OCI-LY1 (cell line): Measurements from ENCODE around the gene TPO.

Experiments
- H2AFZ ChIP-seq: fragments of 200-600 bp; sonication (generic), shearing (Covaris generic); 2 replicates; pipeline ENCODE4 v1.6.0; 2014; ENCODE audit warnings: antibody characterized with exemption, mild to moderate bottlenecking, low read length
- H3F3A ChIP-seq: fragments of 200-600 bp; sonication (generic), shearing (Covaris generic); 2 replicates; pipeline ENCODE4 v1.6.0; 2014; ENCODE audit warnings: mild to moderate bottlenecking, antibody characterized with exemption, low read length, moderate library complexity; ENCODE audit not compliant: insufficient read depth
- H3K27ac ChIP-seq: fragments of 200-600 bp; sonication (generic); 2 replicates; pipeline ENCODE4 v1.5.1; 2014; ENCODE audit warnings: low read length, mixed run types, mild to moderate bottlenecking, low read depth; ENCODE audit not compliant: poor library complexity, severe bottlenecking
- H3K27me3 ChIP-seq: fragments of 200-600 bp; sonication (generic); 2 replicates; pipeline ENCODE4 v1.6.0; 2014; ENCODE audit warnings: antibody characterized with exemption, mild to moderate bottlenecking, low read length, moderate library complexity; ENCODE audit not compliant: insufficient read depth
- H3K36me3 ChIP-seq: fragments of 200-600 bp; sonication (generic); 2 replicates; pipeline ENCODE4 v1.6.1; 2014; ENCODE audit warnings: mild to moderate bottlenecking, antibody characterized with exemption, low read length, moderate library complexity, mixed read lengths; ENCODE audit not compliant: insufficient read depth
- H3K4me1 ChIP-seq: fragments of 200-600 bp; sonication (generic); 2 replicates; pipeline ENCODE4 v1.5.1; 2014; ENCODE audit warnings: mild to moderate bottlenecking, low read length, moderate library complexity; ENCODE audit not compliant: insufficient read depth, severe bottlenecking
- H3K4me2 ChIP-seq: fragments of 200-600 bp; sonication (generic), shearing (Covaris generic); 2 replicates; pipeline ENCODE4 v1.6.1; 2014; ENCODE audit warnings: low read length
- H3K4me3 ChIP-seq: fragments of 200-600 bp; sonication (generic); 2 replicates; pipeline ENCODE4 v1.5.1; 2014; ENCODE audit warnings: low read length, low read depth, mild to moderate bottlenecking, mixed read lengths; ENCODE audit not compliant: poor library complexity, severe bottlenecking
- H3K79me2 ChIP-seq: fragments of 200-600 bp; shearing (Covaris generic); 2 replicates; pipeline ENCODE4 v1.6.1; 2016; ENCODE audit warnings: mixed run types, low read length, mixed read lengths; ENCODE audit not compliant: insufficient read depth
- H3K9ac ChIP-seq: fragments of 200-600 bp; sonication (generic), shearing (Covaris generic); 2 replicates; pipeline ENCODE4 v1.6.1; 2014; ENCODE audit warnings: mild to moderate bottlenecking, low read length, mixed read lengths
- H3K9me2 ChIP-seq: fragments of 200-600 bp; sonication (generic), shearing (Covaris generic); 2 replicates; pipeline ENCODE4 v1.6.1; 2014; ENCODE audit warnings: low read depth, mild to moderate bottlenecking, low read length, mixed read lengths
- H3K9me3 ChIP-seq: fragments of 200-600 bp; shearing (Covaris generic); 2 replicates; pipeline ENCODE4 v1.6.1; 2014; ENCODE audit warnings: low read length, mixed read lengths
- H4K20me1 ChIP-seq: fragments of 200-600 bp; sonication (generic), shearing (Covaris generic); 2 replicates; pipeline ENCODE4 v1.6.0; 2016; ENCODE audit warnings: mild to moderate bottlenecking, low read length; ENCODE audit not compliant: insufficient read depth
- EZH2 ChIP-seq: fragments of 200-600 bp; sonication (generic), shearing (Covaris generic); IDR thresholded peaks from 2 replicates; pipeline ENCODE4 v1.8.0; 2017; ENCODE audit warnings: borderline replicate concordance, mixed run types, mild to moderate bottlenecking, antibody characterized with exemption, low read length, moderate library complexity, mixed read lengths
- TF ChIP-seq, protein P1 (sequence below): fragments of 200-600 bp; sonication (generic), shearing (Covaris generic); IDR thresholded peaks from 2 replicates; pipeline ENCODE4 v1.5.1; 2017; ENCODE audit warnings: mild to moderate bottlenecking, antibody characterized with exemption, low read length, moderate library complexity, mixed read lengths

Gene TPO

GRCh38 chr2:1561811-1562421, 148.7 kb downstream of the TPO start:
- no peaks in the 10 kb centered on the region for H3K36me3 ChIP-seq
- no peaks in the 10 kb centered on the region for H3K4me1 ChIP-seq
- H3K4me3 ChIP-seq, result no peak overlapping the region
- TF ChIP-seq EZH2, result no peak
- TF ChIP-seq, protein P1, sequence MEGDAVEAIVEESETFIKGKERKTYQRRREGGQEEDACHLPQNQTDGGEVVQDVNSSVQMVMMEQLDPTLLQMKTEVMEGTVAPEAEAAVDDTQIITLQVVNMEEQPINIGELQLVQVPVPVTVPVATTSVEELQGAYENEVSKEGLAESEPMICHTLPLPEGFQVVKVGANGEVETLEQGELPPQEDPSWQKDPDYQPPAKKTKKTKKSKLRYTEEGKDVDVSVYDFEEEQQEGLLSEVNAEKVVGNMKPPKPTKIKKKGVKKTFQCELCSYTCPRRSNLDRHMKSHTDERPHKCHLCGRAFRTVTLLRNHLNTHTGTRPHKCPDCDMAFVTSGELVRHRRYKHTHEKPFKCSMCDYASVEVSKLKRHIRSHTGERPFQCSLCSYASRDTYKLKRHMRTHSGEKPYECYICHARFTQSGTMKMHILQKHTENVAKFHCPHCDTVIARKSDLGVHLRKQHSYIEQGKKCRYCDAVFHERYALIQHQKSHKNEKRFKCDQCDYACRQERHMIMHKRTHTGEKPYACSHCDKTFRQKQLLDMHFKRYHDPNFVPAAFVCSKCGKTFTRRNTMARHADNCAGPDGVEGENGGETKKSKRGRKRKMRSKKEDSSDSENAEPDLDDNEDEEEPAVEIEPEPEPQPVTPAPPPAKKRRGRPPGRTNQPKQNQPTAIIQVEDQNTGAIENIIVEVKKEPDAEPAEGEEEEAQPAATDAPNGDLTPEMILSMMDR, result no peak
- H3K79me2 ChIP-seq, result no peaks in the 10 kb centered on the region
- H3F3A ChIP-seq, result no peaks in the 10 kb centered on the region
- H3K27ac ChIP-seq, result no peak overlapping the region
- no peaks in the 10 kb centered on the region for H3K9me2 ChIP-seq
- H4K20me1 ChIP-seq, result no peaks in the 10 kb centered on the region
- no peak overlapping the region for H3K4me2 ChIP-seq
- H3K27me3 ChIP-seq, result no peaks in the 10 kb centered on the region
- H3K9ac ChIP-seq, result no peak overlapping the region
- H3K9me3 ChIP-seq, result no peaks in the 10 kb centered on the region
- H2AFZ ChIP-seq, result no peak overlapping the region

DNA sequence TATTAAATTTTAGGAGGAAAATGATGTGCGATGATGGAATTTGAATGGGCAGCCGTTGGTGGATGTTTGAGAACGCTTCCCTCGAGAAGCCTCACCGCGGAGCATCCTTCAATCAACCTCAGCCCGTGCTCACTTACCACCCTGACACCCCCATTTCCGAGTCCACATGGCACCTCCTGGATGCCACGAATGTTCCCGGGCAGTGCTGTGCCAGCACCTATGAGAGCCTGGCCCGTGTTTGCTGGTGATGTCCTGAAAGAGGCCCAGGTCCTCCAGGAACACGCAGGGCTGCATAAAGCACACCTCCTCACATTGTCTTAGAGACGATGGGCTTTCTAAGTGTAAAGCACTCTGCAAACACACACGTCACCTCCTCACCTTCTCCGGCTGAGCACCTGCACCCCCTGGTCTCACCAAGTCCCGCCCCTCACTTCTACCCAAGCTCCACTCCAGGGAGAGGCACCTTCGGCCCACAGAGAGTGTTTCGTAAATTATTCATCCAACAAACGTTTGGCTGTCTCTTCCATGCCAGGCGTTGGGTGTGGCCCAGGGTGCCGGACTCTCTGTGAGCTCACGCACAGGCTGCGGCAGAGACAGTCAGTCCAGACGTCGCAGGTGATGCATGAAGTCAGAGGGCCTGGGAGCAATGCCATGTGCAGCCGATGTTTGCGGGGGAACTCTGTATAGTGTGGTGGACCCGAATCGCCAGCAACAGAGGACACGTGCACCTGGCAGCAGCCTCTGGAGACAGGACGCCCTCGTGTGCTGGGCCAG, 150.0 kb downstream of the TPO start:
- H2AFZ ChIP-seq, result no peak overlapping the region
- H3K4me1 ChIP-seq, result no peaks in the 10 kb centered on the region
- TF ChIP-seq, protein P1, result no peak
- TF ChIP-seq EZH2, result no peak
- no peak overlapping the region for H3K4me3 ChIP-seq
- no peaks in the 10 kb centered on the region for H3K27me3 ChIP-seq
- no peak overlapping the region for H3K4me2 ChIP-seq
- no peaks in the 10 kb centered on the region for H3F3A ChIP-seq
- no peaks in the 10 kb centered on the region for H3K9me2 ChIP-seq
- no peaks in the 10 kb centered on the region for H3K9me3 ChIP-seq
- H4K20me1 ChIP-seq, result no peaks in the 10 kb centered on the region
- no peak overlapping the region for H3K27ac ChIP-seq
- no peaks in the 10 kb centered on the region for H3K36me3 ChIP-seq
- H3K79me2 ChIP-seq, result no peaks in the 10 kb centered on the region
- no peak overlapping the region for H3K9ac ChIP-seq

DNA sequence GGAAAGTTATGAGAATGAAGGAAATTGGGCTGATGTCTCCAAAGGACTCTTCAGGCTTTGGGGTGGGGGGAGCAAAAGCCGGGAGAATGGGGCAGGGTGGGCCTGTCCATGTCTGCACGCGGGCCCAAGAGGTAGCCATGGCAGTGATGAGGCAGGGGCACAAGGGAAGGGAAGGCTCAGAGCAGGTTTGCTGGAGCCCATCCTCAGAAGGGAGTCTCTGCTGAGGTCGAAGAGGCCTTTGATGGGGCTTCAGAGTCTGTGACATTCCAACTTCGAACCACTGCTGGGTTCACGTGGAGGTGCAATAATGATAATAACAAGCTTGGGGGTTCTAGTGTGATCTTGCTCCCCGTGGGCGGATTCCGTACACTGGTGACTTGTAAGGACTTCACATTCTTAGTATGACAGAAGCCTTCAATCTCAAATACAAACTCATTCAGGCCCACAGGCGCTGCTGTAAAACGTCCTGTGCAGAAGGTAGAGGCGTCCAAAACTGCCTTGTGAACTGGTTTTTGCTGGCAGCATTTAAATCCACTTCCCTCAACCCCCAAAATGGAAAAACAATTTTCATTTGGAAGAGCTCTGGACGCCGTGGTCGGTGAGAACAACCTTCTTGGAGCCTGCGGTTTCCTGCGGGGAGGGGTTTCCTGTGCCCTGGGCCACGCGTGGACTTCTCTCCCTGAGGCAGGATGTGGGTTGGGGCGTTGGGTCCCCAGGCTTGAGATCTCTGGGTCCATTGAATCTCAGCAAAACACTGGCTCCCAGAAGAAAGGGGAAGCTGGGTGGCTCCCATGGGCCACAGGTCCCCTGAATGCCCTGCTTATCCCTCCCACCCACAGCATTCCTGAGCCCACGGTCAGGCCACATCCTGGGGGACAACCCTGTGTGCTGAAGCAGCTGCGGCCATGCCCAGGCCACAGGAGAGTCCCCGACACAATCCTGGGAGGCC, 151.0 kb downstream of the TPO start:
- H3K79me2 ChIP-seq, result no peaks in the 10 kb centered on the region
- no peaks in the 10 kb centered on the region for H3K9me3 ChIP-seq
- no peak overlapping the region for H3K27ac ChIP-seq
- H3K9ac ChIP-seq, result no peak overlapping the region
- TF ChIP-seq, protein P1, result no peak
- no peak for TF ChIP-seq EZH2
- H4K20me1 ChIP-seq, result no peaks in the 10 kb centered on the region
- no peak overlapping the region for H3K4me3 ChIP-seq
- H3K4me1 ChIP-seq, result no peaks in the 10 kb centered on the region
- H3F3A ChIP-seq, result no peaks in the 10 kb centered on the region
- H3K27me3 ChIP-seq, result no peaks in the 10 kb centered on the region
- H3K4me2 ChIP-seq, result no peak overlapping the region
- no peak overlapping the region for H2AFZ ChIP-seq
- H3K9me2 ChIP-seq, result no peaks in the 10 kb centered on the region
- no peaks in the 10 kb centered on the region for H3K36me3 ChIP-seq
